SK-N-SH (cell line): ENCODE results near the gene HSF2.

Experiments
- CTCF ChIP-seq: fragments of 200-600 bp; sonication (generic); IDR thresholded peaks from 2 replicates; pipeline ENCODE4 v1.6.1; 2017; ENCODE audit warnings: antibody characterized with exemption, mild to moderate bottlenecking, moderate library complexity
- USF2 ChIP-seq: fragments of 150-350 bp; IDR thresholded peaks from 2 replicates; pipeline ENCODE4 v1.6.1; 2017; ENCODE audit warnings: antibody characterized with exemption, low read length, low read depth, borderline replicate concordance

- TF ChIP-seq CTCF (no peak), USF2 (no peak)
Measured at GRCh38 chr6:122471107-122472021, 71.9 kb downstream of the HSF2 start, which contains the start of gene SERINC1.
